ENCODE measurements around the gene NAIF1. TPM values are rescaled to one million over a fixed set of nuclear protein-coding genes. Genes with fewer than 3 reads are reported as not detected.

NAIF1 gene
- total RNA-seq, 4 donors from 2014 or later: 8.6 to 10.8 (median 9.6) TPM

DNA sequence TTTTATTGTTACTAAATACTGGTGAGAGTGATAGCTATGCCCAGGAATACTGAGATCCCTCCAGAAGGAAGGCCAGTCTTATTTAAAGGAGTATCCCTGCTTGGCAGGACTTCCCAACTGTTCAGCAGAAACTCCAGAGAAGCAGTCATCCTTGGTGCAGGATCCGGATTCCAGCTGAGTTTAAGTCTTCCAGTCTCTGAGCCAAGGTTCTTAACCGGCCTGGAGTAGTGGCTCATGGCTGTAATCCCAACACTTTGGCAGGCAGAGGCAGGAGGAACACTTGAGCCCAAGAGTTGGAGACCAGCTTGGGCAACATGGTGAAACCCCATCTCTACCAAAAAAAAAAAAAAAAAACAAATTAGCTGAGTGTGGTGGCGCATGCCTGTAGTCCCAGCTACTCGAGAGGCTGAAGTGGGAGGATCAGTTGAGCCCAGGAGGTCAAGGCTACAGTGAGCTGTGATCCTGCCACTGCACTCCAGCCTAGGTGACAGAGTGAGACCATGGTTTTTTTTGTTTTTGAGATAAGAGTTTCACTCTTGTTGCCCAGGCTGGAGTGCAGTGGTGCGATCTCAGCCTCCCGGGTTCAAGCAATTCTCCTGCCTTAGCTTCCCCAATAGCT is 7.6 kb downstream of the NAIF1 start:
- no peak for DNase-seq (ENCODE audit: low spot score in 2 of 2)
- intact Hi-C loops (cut with DNase I; ENCODE audit: low total_unique reads): no loop called here
- WGBS, 2 donors: 79 to 86% methylated on average over 6 of the region's 6 CpGs

DNA sequence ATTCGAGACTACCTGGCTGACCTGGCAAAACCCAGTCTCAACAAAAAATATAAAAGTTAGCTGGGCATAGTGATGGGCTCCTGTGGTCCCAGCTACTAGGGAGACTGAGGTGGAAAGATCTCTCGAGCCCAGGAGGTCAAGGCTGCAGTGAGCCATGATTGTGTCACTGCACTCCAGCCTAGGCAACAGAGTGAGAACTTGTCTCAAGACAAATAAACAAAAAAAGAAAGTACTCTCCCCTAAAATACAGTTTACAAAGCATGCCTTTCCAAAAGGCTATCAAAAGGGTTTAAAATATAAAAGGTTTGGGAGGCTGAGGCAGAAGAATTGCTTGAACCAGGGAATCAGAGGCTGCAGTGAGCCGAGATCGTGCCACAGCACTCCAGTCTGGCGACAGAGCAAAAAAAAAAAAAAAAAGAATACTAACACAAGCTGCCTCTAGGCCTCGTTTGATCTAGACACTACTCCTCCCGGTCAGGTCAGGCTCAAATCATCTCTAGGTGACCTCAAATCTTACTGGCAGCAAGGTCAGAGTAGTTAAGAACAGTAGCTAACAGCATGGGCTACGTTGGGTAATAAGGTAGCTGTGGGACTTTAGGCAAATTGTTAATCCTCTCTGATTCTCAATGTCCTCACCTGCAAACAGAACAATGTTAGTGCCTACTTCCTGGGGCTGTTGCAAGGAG is 9.3 kb downstream of the NAIF1 start:
- no peak overlapping the region for H3K4me3 ChIP-seq (ENCODE audit: low read depth, poor library complexity, severe bottlenecking)
- TF ChIP-seq POLR2A (IDR thresholded peaks at IDR 0.05): no peak
- TF ChIP-seq, protein P1, sequence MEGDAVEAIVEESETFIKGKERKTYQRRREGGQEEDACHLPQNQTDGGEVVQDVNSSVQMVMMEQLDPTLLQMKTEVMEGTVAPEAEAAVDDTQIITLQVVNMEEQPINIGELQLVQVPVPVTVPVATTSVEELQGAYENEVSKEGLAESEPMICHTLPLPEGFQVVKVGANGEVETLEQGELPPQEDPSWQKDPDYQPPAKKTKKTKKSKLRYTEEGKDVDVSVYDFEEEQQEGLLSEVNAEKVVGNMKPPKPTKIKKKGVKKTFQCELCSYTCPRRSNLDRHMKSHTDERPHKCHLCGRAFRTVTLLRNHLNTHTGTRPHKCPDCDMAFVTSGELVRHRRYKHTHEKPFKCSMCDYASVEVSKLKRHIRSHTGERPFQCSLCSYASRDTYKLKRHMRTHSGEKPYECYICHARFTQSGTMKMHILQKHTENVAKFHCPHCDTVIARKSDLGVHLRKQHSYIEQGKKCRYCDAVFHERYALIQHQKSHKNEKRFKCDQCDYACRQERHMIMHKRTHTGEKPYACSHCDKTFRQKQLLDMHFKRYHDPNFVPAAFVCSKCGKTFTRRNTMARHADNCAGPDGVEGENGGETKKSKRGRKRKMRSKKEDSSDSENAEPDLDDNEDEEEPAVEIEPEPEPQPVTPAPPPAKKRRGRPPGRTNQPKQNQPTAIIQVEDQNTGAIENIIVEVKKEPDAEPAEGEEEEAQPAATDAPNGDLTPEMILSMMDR (IDR thresholded peaks at IDR 0.05): no peak
- WGBS, 2 donors: 85% methylated on average over 8 of the region's 8 CpGs
- no peak for DNase-seq (ENCODE audit: low spot score in 2 of 2)
- intact Hi-C loops (cut with DNase I; ENCODE audit: low total_unique reads): no loop called here

More for the DNA sequence above, 7.6 kb downstream of the NAIF1 start:
- TF ChIP-seq, protein P1 (IDR thresholded peaks at IDR 0.05): no peak
- TF ChIP-seq POLR2A (IDR thresholded peaks at IDR 0.05): no peak
- H3K4me3 ChIP-seq (ENCODE audit: low read depth, poor library complexity, severe bottlenecking): no peak overlapping the region

DNA sequence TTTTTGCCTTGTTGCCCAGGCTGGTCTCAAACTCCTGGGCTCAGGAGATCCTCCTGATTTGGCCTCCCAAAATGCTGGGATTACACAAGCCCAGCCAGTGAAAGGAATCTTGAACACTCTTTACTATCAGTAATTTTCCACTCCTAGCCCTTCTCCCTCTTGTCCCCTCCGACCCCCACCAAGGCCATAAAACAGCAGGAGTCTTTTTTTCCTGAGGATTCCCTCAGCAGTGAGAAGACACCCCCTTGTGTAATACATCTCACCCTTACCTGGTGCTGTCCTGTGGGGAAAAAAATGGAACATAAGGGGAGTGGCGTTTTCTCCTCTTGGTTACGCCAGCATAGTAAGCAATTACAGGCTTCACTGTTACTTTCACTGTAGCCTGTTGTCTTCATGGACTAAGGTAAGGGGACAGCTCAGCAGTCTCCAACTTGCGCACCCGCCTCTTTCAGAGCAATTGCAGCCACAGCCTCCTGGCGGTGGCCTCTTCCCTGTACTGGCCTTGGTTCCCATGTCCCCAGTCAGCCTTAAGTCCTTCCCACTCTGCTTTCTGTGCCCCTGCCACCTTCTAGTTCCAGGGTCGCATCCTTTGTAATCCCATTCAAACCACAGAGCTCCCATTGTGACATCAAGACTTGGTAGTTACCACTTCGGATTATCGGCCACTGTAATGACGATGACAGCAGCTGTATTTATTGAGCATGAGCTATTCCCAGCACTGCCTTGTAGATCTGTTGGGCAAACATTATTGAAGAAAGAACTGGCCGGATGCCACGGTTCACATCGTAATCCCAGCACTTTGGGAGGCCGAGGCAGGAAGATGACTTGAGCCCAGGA is 10.0 kb downstream of the NAIF1 start:
- H3K4me3 ChIP-seq (ENCODE audit: low read depth, poor library complexity, severe bottlenecking): no peak overlapping the region
- no peak for DNase-seq (ENCODE audit: low spot score in 2 of 2)
- TF ChIP-seq, protein P1 (IDR thresholded peaks at IDR 0.05): no peak
- TF ChIP-seq POLR2A (IDR thresholded peaks at IDR 0.05): no peak
- intact Hi-C loops (cut with DNase I; ENCODE audit: low total_unique reads): no loop called here
- 89% methylated on average over 14 of the region's 14 CpGs for WGBS, 2 donors

DNA sequence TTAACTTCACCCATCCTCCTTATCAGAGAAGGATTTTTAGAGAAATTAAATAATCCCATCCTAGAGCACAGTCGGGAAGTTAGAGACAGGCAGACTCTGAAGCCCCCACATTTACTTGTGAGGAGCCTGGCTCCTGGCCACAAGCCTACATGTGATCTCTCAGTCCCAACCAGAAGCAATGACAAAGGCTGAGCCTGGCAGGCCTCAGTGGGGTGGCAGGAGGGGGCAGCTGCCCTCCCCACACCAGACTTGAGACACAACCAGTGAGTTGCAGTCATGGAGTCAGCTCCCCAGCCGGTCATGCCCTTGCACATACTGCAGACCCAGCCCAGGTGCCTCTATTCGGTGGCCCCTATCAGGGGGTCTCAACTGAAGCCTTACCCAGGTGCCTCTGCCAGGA is 11.0 kb downstream of the NAIF1 start:
- no peak overlapping the region for H3K4me3 ChIP-seq (ENCODE audit: low read depth, poor library complexity, severe bottlenecking)
- 85 to 86% methylated on average over 3 of the region's 3 CpGs for WGBS, 2 donors
- DNase-seq (ENCODE audit: low spot score in 2 of 2): no peak
- TF ChIP-seq, protein P1 (IDR thresholded peaks at IDR 0.05): no peak
- no peak for TF ChIP-seq POLR2A (IDR thresholded peaks at IDR 0.05)
- intact Hi-C loops (cut with DNase I; ENCODE audit: low total_unique reads): no loop called here

DNA sequence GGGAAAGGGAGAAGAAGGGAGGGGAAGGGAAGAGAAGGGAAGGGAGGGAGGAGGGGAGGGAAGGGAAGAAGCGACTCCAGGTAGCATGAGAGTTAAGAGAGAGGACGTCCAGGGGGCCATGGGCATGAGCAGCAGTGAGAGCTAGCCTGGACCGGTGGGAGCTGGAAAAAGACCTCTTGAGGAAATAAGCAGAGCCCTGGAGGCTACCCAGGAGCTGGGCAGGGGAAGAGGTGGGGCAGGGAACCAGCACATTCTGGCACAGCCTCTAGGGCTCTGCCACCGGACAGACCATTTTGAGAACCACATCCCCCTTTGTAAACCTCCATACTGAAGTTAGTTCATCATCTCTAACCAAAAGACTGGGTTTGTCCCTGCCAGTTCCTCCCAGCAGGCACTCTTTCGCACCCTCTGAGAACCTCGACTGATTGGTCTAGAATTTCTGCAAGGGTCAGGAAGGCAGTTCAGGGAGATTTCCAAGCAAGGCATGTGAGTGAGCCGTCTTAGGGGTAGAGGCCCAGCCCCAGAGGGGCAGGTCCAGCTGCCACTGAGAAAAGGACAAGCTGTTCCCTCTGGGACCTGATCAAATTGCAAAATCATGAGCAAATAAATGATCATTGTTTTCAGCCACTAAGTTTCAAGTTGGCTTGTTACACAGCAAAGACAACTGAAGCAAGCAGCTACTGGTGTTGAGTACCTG is 11.6 kb downstream of the NAIF1 start:
- H3K4me3 ChIP-seq (ENCODE audit: low read depth, poor library complexity, severe bottlenecking): no peak overlapping the region
- peak; percentile 78 to 91 for DNase-seq (ENCODE audit: low spot score in 2 of 2)
- no peak for TF ChIP-seq POLR2A (IDR thresholded peaks at IDR 0.05)
- TF ChIP-seq, protein P1 (IDR thresholded peaks at IDR 0.05): no peak
- intact Hi-C loops (cut with DNase I; ENCODE audit: low total_unique reads): no loop called here
- 35 to 43% methylated on average over 7 of the region's 7 CpGs for WGBS, 2 donors

Measured in lower leg skin (tissue), 4 donors.